GM18508 (cell line): ENCODE results near the gene TMPRSS11F.
"Not testable (repeated sequence)": the region's sequence is repeated elsewhere in the genome, so short reads cannot be mapped to it uniquely, and the experiment has no call there.

Experiments used
- ATAC-seq: cut with Tn5 transposase; IDR thresholded peaks from one replicate; pipeline ENCODE4 v1.9.1; 2021; ENCODE audit warnings: moderate number of reproducible peaks; ENCODE audit not compliant: insufficient read depth, unreplicated experiment

Gene TMPRSS11F

GRCh38 chr4:68129793-68130192, at the start of gene TMPRSS11F:
TMPRSS11F (minus strand) TSS chr4:68129869; CDS start chr4:68129820, 49 bp downstream.
- ATAC-seq: no peak

- ATAC-seq: no peak
These were observed 47.2 kb upstream of the TMPRSS11F start for GRCh38 chr4:68176904-68177303.

GRCh38 chr4:68176500-68176899, 46.8 kb upstream of the TMPRSS11F start:
- ATAC-seq: no peak

GRCh38 chr4:68175562-68176155, 46.0 kb upstream of the TMPRSS11F start:
- ATAC-seq: peak; percentile 91

- ATAC-seq: not testable (repeated sequence)
These were observed 44.7 kb upstream of the TMPRSS11F start for GRCh38 chr4:68174389-68174788.

- not testable (repeated sequence) for ATAC-seq
These were observed 42.5 kb upstream of the TMPRSS11F start for GRCh38 chr4:68172147-68172546.

- ATAC-seq: no peak
These were observed 38.0 kb upstream of the TMPRSS11F start for GRCh38 chr4:68167706-68168105.

- no peak for ATAC-seq
These were observed 37.5 kb upstream of the TMPRSS11F start for GRCh38 chr4:68167166-68167565.

- ATAC-seq: no peak
These were observed 34.1 kb upstream of the TMPRSS11F start for GRCh38 chr4:68163754-68164153.

- ATAC-seq: no peak
These were observed 32.5 kb upstream of the TMPRSS11F start for GRCh38 chr4:68162196-68162595.

GRCh38 chr4:68152411-68152810, 22.7 kb upstream of the TMPRSS11F start:
- ATAC-seq: no peak

GRCh38 chr4:68148800-68149685, 19.4 kb upstream of the TMPRSS11F start:
- ATAC-seq: no peak

- no peak for ATAC-seq
These were observed 17.4 kb upstream of the TMPRSS11F start for GRCh38 chr4:68147079-68147478.

GRCh38 chr4:68145261-68145660, 15.6 kb upstream of the TMPRSS11F start:
- no peak for ATAC-seq

- ATAC-seq: no peak
These were observed 12.2 kb upstream of the TMPRSS11F start for GRCh38 chr4:68141852-68142251.

- no peak for ATAC-seq
These were observed 2.7 kb upstream of the TMPRSS11F start for GRCh38 chr4:68132342-68132741.

GRCh38 chr4:68124262-68124661, 5.4 kb downstream of the TMPRSS11F start:
- ATAC-seq: no peak

- no peak for ATAC-seq
These were observed 6.1 kb downstream of the TMPRSS11F start for GRCh38 chr4:68123525-68123924.

GRCh38 chr4:68119921-68120320, 9.7 kb downstream of the TMPRSS11F start:
- ATAC-seq: no peak

GRCh38 chr4:68110441-68110840, 19.2 kb downstream of the TMPRSS11F start:
- ATAC-seq: no peak

- ATAC-seq: no peak
These were observed 19.8 kb downstream of the TMPRSS11F start for GRCh38 chr4:68109868-68110267.

GRCh38 chr4:68082758-68083157, 46.9 kb downstream of the TMPRSS11F start:
- no peak for ATAC-seq
